Measurements from ENCODE around the gene ST6GALNAC5. TPM values are rescaled to one million over a fixed set of nuclear protein-coding genes. Genes with fewer than 3 reads are reported as not detected.
A peak's percentile ranks its signal among the peaks of the same experiment; 100 is the strongest.

ST6GALNAC5 gene
- total RNA-seq, 4 donors from 2014 or later, result 0.27 to 5.7 (median 1.4) TPM

GRCh38 chr1:76864383-76864782 is 2.9 kb upstream of the ST6GALNAC5 start:
- WGBS, 2 donors, result 51 to 58% methylated on average over 5 of the region's 5 CpGs
- peaks cover 5 to 22% (median 10%) of the 10 kb centered on the region in 3 donors for H3K4me1 ChIP-seq
- peaks cover 0 to 62% (median 14%) of the 10 kb centered on the region in 4 donors for H3K27me3 ChIP-seq
- TF ChIP-seq POLR2A (IDR thresholded peaks at IDR 0.05), result no peak
- TF ChIP-seq, protein P1, sequence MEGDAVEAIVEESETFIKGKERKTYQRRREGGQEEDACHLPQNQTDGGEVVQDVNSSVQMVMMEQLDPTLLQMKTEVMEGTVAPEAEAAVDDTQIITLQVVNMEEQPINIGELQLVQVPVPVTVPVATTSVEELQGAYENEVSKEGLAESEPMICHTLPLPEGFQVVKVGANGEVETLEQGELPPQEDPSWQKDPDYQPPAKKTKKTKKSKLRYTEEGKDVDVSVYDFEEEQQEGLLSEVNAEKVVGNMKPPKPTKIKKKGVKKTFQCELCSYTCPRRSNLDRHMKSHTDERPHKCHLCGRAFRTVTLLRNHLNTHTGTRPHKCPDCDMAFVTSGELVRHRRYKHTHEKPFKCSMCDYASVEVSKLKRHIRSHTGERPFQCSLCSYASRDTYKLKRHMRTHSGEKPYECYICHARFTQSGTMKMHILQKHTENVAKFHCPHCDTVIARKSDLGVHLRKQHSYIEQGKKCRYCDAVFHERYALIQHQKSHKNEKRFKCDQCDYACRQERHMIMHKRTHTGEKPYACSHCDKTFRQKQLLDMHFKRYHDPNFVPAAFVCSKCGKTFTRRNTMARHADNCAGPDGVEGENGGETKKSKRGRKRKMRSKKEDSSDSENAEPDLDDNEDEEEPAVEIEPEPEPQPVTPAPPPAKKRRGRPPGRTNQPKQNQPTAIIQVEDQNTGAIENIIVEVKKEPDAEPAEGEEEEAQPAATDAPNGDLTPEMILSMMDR (IDR thresholded peaks at IDR 0.05), result no peak
- H3K27ac ChIP-seq, result no peak overlapping the region
- no peaks in the 10 kb centered on the region for H3K9me3 ChIP-seq
- no peaks in the 10 kb centered on the region for H3K36me3 ChIP-seq
- no peak overlapping the region for H3K4me3 ChIP-seq
- DNase-seq, result no peak
- intact Hi-C loops (cut with DNase I), result no loop called here

DNA sequence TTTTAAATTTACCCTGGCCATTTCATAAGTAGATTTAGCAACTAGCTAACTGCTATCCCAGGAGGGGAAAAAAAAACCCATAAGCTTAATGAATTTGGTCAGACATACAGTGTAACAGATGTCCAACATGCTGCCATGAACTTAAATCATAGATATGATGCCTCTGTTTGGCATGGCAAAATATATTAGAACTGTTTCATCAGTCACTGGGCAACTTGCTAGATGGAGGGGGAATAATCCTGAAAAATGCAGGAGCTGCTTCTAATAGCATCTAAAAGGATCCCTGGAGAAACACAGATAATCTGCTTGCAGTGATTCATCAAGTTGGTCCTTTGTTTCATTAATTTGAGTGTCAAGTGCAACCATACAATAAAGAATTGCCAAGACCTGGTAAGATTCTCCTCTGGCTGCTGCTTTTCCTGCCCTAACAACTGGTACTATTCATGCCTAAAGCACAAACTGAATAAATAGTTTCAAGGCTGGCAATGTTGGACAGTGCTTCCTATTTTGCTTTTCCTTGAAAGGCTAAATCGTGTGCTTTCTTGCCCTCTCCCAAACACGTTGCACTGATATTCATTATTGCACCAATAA is 1.5 kb upstream of the ST6GALNAC5 start:
- no peaks in the 10 kb centered on the region for H3K9me3 ChIP-seq
- 43 to 60% methylated on average over 2 of the region's 2 CpGs for WGBS, 2 donors
- TF ChIP-seq, protein P1 (IDR thresholded peaks at IDR 0.05), result no peak
- TF ChIP-seq POLR2A (IDR thresholded peaks at IDR 0.05), result no peak
- H3K36me3 ChIP-seq, result no peaks in the 10 kb centered on the region
- H3K27ac ChIP-seq, result no peak overlapping the region
- peaks cover 0 to 76% (median 15%) of the 10 kb centered on the region in 4 donors for H3K27me3 ChIP-seq
- intact Hi-C loops (cut with DNase I), result no loop called here
- no peak overlapping the region for H3K4me3 ChIP-seq
- DNase-seq, result no peak
- H3K4me1 ChIP-seq, result peaks cover 5 to 22% (median 10%) of the 10 kb centered on the region in 3 donors

DNA sequence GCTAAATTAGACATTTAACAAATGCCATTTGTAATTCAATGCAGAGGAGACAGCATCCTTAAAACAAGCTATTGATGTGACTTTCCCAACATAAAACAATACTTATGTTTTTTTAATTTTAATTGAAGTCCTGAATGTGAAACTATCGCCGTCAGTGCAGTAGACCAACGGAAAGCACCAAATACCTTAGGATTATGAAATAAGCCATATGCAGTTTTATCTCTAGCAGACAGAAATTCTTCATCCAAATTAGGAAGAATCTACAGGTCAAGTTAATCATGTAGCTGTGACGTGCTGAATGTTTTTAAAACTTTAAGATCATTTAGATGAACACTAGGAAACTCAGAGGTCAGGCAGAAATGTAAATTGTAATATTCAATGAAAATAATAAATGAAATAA is 714 bp upstream of the ST6GALNAC5 start:
- WGBS, 2 donors, result 64 to 84% methylated on average over 4 of the region's 4 CpGs
- DNase-seq, result no peak
- Histone ChIP-seq H3K4me3 (no peak overlapping the region), H3K4me1 (peaks cover 5 to 22% (median 10%) of the 10 kb centered on the region in 3 donors), H3K27ac (peak overlapping the region in 1 of 4 donors; percentile 56), H3K27me3 (peaks cover 0 to 84% (median 15%) of the 10 kb centered on the region in 4 donors), H3K9me3 (no peaks in the 10 kb centered on the region), H3K36me3 (no peaks in the 10 kb centered on the region)
- intact Hi-C loops (cut with DNase I), result no loop called here
- TF ChIP-seq, protein P1 (IDR thresholded peaks at IDR 0.05), result no peak
- no peak for TF ChIP-seq POLR2A (IDR thresholded peaks at IDR 0.05)

- peak overlapping the region; percentile 18 to 58 (median 46) for H3K4me3 ChIP-seq
- H3K36me3 ChIP-seq, result no peaks in the 10 kb centered on the region
- H3K27me3 ChIP-seq, result peaks cover 0 to 81% (median 15%) of the 10 kb centered on the region in 4 donors
- no peaks in the 10 kb centered on the region for H3K9me3 ChIP-seq
- H3K4me1 ChIP-seq, result peaks cover 5 to 22% (median 10%) of the 10 kb centered on the region in 3 donors
- intact Hi-C loops (cut with DNase I), result no loop called here
- DNase-seq, result no peak
- H3K27ac ChIP-seq, result peak overlapping the region in 3 of 4 donors; percentile 56 to 72 (median 65)
- TF ChIP-seq, protein P1 (IDR thresholded peaks at IDR 0.05), result peak in 2 of 6 experiments; percentile 9 to 19
- TF ChIP-seq POLR2A (IDR thresholded peaks at IDR 0.05), result no peak
- WGBS, 2 donors, result 1 to 24% methylated on average over 4 to 18 of the region's 65 CpGs
These were observed 1.0 kb downstream of the ST6GALNAC5 start for GRCh38 chr1:76868154-76868882.

GRCh38 chr1:76868916-76869315 is 1.6 kb downstream of the ST6GALNAC5 start:
- WGBS, 2 donors, result 7 to 28% methylated on average over 4 to 10 of the region's 19 CpGs
- no peak for DNase-seq
- H3K36me3 ChIP-seq, result no peaks in the 10 kb centered on the region
- H3K27me3 ChIP-seq, result peaks cover 0 to 77% (median 15%) of the 10 kb centered on the region in 4 donors
- no peak for TF ChIP-seq POLR2A (IDR thresholded peaks at IDR 0.05)
- TF ChIP-seq, protein P1 (IDR thresholded peaks at IDR 0.05), result no peak
- intact Hi-C loops (cut with DNase I), result no loop called here
- H3K27ac ChIP-seq, result no peak overlapping the region
- H3K4me1 ChIP-seq, result peaks cover 5 to 22% (median 10%) of the 10 kb centered on the region in 3 donors
- H3K9me3 ChIP-seq, result no peaks in the 10 kb centered on the region
- peak overlapping the region; percentile 18 to 58 (median 46) for H3K4me3 ChIP-seq
